Ishikawa (cell line): ENCODE data around the gene JOSD2.
A peak's percentile ranks its signal among the peaks of the same experiment; 100 is the strongest.

ENCODE experiments used
- CEBPB ChIP-seq: IDR thresholded peaks from 2 replicates; pipeline ENCODE4 v1.6.1; 2012
- CREB1 ChIP-seq: IDR thresholded peaks from 2 replicates; pipeline ENCODE4 v1.6.1; 2012; ENCODE audit warnings: low read depth
- EGR1 ChIP-seq: IDR thresholded peaks from 2 replicates; pipeline ENCODE4 v1.6.1; 2012
- EP300 ChIP-seq: IDR thresholded peaks from 2 replicates; pipeline ENCODE4 v1.6.1; 2012; ENCODE audit warnings: borderline replicate concordance
- FOXM1 ChIP-seq: IDR thresholded peaks from 2 replicates; pipeline ENCODE4 v1.6.1; 2012; ENCODE audit warnings: low read depth, borderline replicate concordance
- NFIC ChIP-seq: IDR thresholded peaks from 2 replicates; pipeline ENCODE4 v1.6.1; 2012
- RAD21 ChIP-seq: IDR thresholded peaks from 2 replicates; pipeline ENCODE4 v1.6.1; 2012; ENCODE audit warnings: low read depth
- TAF1 ChIP-seq: IDR thresholded peaks from 2 replicates; pipeline ENCODE4 v1.6.1; 2012; ENCODE audit warnings: low read depth, mild to moderate bottlenecking
- TCF12 ChIP-seq: IDR thresholded peaks from 2 replicates; pipeline ENCODE4 v1.6.1; 2012; ENCODE audit warnings: low read depth
- TEAD4 ChIP-seq: IDR thresholded peaks from 2 replicates; pipeline ENCODE4 v1.6.1; 2012
- YY1 ChIP-seq: IDR thresholded peaks from 2 replicates; pipeline ENCODE4 v1.6.1; 2012; ENCODE audit warnings: low read depth
- ZBTB7A ChIP-seq: IDR thresholded peaks from 2 replicates; pipeline ENCODE4 v1.6.1; 2012; ENCODE audit warnings: low read depth
- TF ChIP-seq, protein P1 (sequence below): IDR thresholded peaks from 2 replicates; pipeline ENCODE4 v1.6.1; 2012; ENCODE audit warnings: low read depth, mild to moderate bottlenecking
- TF ChIP-seq, protein P2 (sequence below): IDR thresholded peaks from 2 replicates; pipeline ENCODE4 v1.6.1; 2012
- TF ChIP-seq, protein P3 (sequence below): IDR thresholded peaks from 2 replicates; pipeline ENCODE4 v1.6.1; 2012

The JOSD2 gene

DNA sequence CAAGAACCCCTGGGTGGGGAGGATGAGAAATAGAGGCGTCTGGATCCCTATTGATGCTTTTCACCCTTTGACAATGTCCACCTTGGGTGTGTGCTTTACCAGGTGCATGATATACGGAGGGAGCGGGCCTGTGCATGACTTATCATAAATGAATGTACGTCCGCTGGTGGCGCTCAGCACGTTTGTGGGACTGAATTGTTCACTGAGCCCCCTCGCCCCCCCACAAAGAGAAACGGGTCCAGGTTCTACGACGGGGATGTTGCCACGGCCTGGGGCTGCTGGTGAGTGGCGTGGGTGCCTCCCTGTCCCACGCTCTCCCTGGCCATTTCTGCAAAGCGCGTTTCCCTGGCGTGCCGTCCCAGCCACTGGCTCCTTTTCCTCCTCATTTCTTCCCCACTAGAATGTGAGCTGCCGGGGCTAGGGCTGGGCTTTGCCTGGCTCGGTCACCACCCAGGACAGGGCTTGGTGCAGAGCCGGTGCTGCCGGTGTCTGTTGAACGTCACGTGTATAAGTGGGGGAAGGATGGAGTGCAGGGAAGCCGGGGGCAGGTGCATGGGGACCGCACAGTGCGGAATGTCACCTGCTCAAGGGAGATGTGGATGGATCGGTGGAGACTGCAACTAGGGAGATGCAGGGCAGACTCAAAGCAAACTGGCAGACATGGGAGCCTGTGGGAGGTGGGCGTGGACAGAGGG lies 35.7 kb upstream of the JOSD2 start:
- TF ChIP-seq TEAD4 (no peak), CREB1 (no peak), RAD21 (no peak), CEBPB (no peak), YY1 (no peak), TAF1 (no peak), FOXM1 (no peak), NFIC (no peak), EP300 (no peak), EGR1 (no peak), TCF12 (no peak), ZBTB7A (no peak)
- TF ChIP-seq, protein P1, sequence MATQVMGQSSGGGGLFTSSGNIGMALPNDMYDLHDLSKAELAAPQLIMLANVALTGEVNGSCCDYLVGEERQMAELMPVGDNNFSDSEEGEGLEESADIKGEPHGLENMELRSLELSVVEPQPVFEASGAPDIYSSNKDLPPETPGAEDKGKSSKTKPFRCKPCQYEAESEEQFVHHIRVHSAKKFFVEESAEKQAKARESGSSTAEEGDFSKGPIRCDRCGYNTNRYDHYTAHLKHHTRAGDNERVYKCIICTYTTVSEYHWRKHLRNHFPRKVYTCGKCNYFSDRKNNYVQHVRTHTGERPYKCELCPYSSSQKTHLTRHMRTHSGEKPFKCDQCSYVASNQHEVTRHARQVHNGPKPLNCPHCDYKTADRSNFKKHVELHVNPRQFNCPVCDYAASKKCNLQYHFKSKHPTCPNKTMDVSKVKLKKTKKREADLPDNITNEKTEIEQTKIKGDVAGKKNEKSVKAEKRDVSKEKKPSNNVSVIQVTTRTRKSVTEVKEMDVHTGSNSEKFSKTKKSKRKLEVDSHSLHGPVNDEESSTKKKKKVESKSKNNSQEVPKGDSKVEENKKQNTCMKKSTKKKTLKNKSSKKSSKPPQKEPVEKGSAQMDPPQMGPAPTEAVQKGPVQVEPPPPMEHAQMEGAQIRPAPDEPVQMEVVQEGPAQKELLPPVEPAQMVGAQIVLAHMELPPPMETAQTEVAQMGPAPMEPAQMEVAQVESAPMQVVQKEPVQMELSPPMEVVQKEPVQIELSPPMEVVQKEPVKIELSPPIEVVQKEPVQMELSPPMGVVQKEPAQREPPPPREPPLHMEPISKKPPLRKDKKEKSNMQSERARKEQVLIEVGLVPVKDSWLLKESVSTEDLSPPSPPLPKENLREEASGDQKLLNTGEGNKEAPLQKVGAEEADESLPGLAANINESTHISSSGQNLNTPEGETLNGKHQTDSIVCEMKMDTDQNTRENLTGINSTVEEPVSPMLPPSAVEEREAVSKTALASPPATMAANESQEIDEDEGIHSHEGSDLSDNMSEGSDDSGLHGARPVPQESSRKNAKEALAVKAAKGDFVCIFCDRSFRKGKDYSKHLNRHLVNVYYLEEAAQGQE, result no peak
- TF ChIP-seq, protein P2, sequence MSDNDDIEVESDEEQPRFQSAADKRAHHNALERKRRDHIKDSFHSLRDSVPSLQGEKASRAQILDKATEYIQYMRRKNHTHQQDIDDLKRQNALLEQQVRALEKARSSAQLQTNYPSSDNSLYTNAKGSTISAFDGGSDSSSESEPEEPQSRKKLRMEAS, result no peak
- TF ChIP-seq, protein P3, sequence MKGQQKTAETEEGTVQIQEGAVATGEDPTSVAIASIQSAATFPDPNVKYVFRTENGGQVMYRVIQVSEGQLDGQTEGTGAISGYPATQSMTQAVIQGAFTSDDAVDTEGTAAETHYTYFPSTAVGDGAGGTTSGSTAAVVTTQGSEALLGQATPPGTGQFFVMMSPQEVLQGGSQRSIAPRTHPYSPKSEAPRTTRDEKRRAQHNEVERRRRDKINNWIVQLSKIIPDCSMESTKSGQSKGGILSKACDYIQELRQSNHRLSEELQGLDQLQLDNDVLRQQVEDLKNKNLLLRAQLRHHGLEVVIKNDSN, result no peak

DNA sequence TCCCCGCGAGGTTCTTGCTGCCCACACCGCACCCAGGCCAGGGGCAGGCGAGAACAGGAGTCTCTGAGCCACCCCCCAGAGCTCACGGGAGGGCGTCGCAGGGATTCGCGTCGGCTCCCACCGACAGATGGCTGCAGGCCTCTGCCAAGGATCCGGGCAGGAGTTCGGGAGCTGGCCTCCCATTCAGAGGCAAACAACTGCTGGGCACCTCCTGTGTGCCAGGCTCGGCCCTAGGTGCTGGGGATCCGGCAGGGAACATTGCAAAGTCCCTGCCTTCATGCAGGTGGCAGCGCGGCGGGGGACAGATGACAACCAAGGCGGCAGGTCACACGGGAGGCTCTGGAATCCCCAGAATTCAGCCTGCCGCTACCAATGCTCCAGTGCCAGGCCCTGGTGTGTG lies 32.0 kb upstream of the JOSD2 start:
- TF ChIP-seq ZBTB7A (no peak), CEBPB (no peak), EP300 (no peak), FOXM1 (no peak), TAF1 (no peak), EGR1 (no peak), CREB1 (no peak), RAD21 (no peak), YY1 (no peak), TCF12 (no peak), TEAD4 (no peak), NFIC (no peak)
- TF ChIP-seq, protein P3, result no peak
- TF ChIP-seq, protein P2, result no peak
- TF ChIP-seq, protein P1, result no peak

DNA sequence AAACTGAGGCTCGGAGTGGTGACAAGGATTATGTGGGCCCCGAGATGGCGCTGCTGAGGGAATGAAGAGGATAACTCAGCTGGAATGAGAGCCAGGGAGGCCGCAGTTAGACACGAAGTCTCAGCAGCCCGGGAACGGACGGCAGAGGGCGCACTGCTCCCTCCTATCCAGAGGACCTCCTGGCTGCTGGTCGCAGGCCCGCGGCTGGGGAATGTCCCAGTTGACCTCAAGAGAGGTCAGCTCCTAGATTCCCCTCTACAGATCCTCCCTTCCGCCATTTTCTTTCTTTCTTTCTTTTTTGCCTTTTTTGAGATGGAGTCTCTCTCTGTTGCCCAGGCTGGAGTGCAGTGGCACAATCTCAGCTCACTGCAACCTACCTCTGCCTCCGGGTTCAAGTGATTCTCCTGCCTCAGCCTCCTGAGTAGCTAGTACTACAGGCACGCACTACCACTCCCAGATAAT lies 26.8 kb upstream of the JOSD2 start:
- TF ChIP-seq RAD21 (peak; percentile 82), YY1 (0 out of 2 replicates have a peak, but pooled peaks have one; percentile 15), TEAD4 (peak; percentile 27; the same call in 1 of the 2 replicates), FOXM1 (no peak), TCF12 (no peak), EP300 (no peak)
- TF ChIP-seq, protein P2, result no peak; the same call in 1 of the 2 replicates
- TF ChIP-seq, protein P1, result no peak
- TF ChIP-seq, protein P3, result no peak

DNA sequence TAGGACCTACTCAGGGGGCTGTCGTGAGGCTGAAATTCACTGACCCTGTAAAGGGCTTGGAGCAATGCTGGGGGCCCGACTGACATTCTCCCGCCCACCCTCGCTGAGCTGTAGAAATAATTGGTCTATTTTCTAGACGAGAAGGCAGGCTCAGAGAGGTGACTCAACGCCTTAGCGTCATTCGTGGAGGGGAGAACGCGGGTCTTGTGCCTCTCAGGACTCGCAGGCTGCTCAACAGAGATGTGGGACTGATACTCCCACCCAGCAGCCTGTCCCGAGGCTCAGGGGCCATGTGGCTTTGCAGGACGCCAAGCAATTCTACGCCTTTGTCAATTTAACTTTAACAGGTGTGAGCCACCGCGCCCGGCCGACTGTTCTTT lies 26.3 kb upstream of the JOSD2 start:
- TF ChIP-seq TAF1 (no peak), NFIC (no peak), RAD21 (no peak), CREB1 (no peak), CEBPB (no peak), TCF12 (no peak), YY1 (no peak), ZBTB7A (no peak)
- TF ChIP-seq, protein P3, result no peak
- TF ChIP-seq, protein P2, result no peak
- TF ChIP-seq, protein P1, result no peak
